ENCODE results near the gene TRABD2A.

- no peak for TF ChIP-seq EZH2 (IDR thresholded peaks at IDR 0.05)
- TF ChIP-seq POLR2AphosphoS5 (IDR thresholded peaks at IDR 0.05; ENCODE audit: borderline replicate concordance, low read depth, low read length): no peak
Measured at GRCh38 chr2:84816426-84817026, 64.4 kb downstream of the TRABD2A start.
